Chondrocyte (in vitro differentiated cells): ENCODE results near the gene ABCA1. TPM values are rescaled to one million over a fixed set of nuclear protein-coding genes. Genes with fewer than 3 reads are reported as not detected.

Experiments
- DNase-seq: peaks from one replicate; pipeline ENCODE4 v3.0.0; 2021; ENCODE audit warnings: mixed read lengths, low spot score
- H3K27ac Mint-ChIP-seq: one replicate; pipeline ENCODE4 v1.8.0; 2021; ENCODE audit warnings: mild to moderate bottlenecking, moderate library complexity, mixed read lengths; ENCODE audit not compliant: unreplicated experiment
- H3K27me3 Mint-ChIP-seq: 2 replicates; pipeline ENCODE4 v1.8.0; 2021; ENCODE audit warnings: low read depth, mixed read lengths
- H3K36me3 Mint-ChIP-seq: 2 replicates; pipeline ENCODE4 v1.8.0; 2021; ENCODE audit warnings: low read depth, mixed read lengths
- H3K4me1 Mint-ChIP-seq: 2 replicates; pipeline ENCODE4 v1.8.0; 2021; ENCODE audit warnings: low read depth, mild to moderate bottlenecking, mixed read lengths
- H3K4me3 Mint-ChIP-seq: one replicate; pipeline ENCODE4 v1.8.0; 2021; ENCODE audit warnings: mild to moderate bottlenecking, moderate library complexity, mixed read lengths; ENCODE audit not compliant: unreplicated experiment
- H3K9me3 Mint-ChIP-seq: 2 replicates; pipeline ENCODE4 v1.8.0; 2021; ENCODE audit warnings: low read depth, mixed read lengths
- total RNA-seq: library from RNA; stranded (reverse); gene quantifications from 3 replicates; pipeline ENCODE4 v1.2.1, GENCODE V29; 2021
- TF ChIP-seq, protein P1 (sequence below): fragments of 200-600 bp; sonication (generic); IDR thresholded peaks from 2 replicates; pipeline ENCODE4 v1.5.0; 2021; ENCODE audit warnings: antibody characterized with exemption, mild to moderate bottlenecking, moderate library complexity

Gene ABCA1
- total RNA-seq, 1 donor from 2014 or later, result 22.4 TPM

DNA sequence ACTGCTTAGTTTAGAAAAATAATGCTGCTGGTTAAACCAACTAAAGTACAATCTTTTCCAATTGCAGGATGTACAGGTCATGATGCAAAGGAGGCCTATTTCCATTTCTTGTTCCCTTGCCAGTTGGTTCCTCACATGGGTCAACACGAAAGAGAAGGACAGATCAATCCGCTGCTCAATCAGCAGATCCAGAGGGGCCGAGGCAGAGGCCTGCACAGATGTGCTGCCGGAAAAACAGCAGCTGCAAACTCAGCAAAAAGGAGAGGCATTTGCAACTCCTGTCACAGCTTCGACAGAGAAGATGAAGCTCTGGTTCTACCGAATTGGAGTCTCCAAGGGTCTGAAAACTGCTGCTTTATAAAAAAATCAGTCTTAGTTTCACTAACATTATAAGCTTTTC, 94.3 kb downstream of the ABCA1 start:
- H3K36me3 Mint-ChIP-seq, result peaks cover 39% of the 10 kb centered on the region

DNA sequence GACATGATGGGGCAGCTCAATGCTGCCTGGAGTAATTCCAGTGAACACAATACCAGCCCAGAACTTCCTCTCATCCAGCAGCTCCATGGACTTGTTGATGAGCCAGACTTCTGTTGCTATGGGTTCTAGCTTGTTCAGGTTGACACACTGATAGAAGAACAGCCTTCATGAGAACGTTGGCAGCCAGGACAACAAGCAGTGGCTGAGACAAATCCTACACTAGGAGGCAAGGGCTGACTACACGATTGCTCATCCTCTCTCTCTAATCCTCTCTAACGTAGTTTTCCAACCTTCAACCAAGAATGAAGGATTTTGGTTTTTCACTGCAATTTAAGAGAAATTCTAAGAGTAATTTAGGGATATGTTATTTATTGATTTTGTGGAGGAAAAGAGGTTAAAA, 96.3 kb downstream of the ABCA1 start:
- no peak overlapping the region for H3K27ac Mint-ChIP-seq
- no peaks in the 10 kb centered on the region for H3K9me3 Mint-ChIP-seq
- no peaks in the 10 kb centered on the region for H3K27me3 Mint-ChIP-seq
- TF ChIP-seq, protein P1, sequence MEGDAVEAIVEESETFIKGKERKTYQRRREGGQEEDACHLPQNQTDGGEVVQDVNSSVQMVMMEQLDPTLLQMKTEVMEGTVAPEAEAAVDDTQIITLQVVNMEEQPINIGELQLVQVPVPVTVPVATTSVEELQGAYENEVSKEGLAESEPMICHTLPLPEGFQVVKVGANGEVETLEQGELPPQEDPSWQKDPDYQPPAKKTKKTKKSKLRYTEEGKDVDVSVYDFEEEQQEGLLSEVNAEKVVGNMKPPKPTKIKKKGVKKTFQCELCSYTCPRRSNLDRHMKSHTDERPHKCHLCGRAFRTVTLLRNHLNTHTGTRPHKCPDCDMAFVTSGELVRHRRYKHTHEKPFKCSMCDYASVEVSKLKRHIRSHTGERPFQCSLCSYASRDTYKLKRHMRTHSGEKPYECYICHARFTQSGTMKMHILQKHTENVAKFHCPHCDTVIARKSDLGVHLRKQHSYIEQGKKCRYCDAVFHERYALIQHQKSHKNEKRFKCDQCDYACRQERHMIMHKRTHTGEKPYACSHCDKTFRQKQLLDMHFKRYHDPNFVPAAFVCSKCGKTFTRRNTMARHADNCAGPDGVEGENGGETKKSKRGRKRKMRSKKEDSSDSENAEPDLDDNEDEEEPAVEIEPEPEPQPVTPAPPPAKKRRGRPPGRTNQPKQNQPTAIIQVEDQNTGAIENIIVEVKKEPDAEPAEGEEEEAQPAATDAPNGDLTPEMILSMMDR, result no peak
- H3K4me1 Mint-ChIP-seq, result peaks cover 20% of the 10 kb centered on the region
- peaks cover 40% of the 10 kb centered on the region for H3K36me3 Mint-ChIP-seq
- H3K4me3 Mint-ChIP-seq, result no peak overlapping the region
- DNase-seq, result no peak

More for the DNA sequence above, 94.3 kb downstream of the ABCA1 start:
- Mint-ChIP-seq H3K4me1 (peaks cover 20% of the 10 kb centered on the region), H3K27me3 (no peaks in the 10 kb centered on the region), H3K9me3 (no peaks in the 10 kb centered on the region), H3K27ac (no peak overlapping the region), H3K4me3 (no peak overlapping the region)
- no peak for DNase-seq
- TF ChIP-seq, protein P1, result no peak

DNA sequence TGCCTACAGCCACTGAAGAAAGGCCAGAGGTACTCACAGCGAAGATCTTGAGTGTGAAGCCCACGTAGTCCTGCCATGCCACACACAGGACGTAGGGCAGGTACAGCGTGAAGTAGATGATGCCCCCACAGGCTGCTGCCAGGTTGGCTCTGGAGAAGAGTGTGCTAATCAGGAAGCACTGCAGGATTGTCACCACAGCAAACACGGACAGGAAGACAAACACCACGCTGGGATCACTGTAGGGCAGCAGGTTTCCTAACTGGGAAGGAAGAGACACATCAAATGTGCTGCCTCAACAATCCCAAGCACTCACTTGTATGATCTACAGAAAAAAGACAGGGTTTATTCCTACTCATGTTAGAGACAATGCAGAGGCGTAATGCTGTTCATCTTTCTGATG, 101.0 kb downstream of the ABCA1 start:
- no peak for DNase-seq
- Mint-ChIP-seq H3K36me3 (peaks cover 55% of the 10 kb centered on the region), H3K4me3 (no peak overlapping the region), H3K9me3 (no peaks in the 10 kb centered on the region), H3K27me3 (no peaks in the 10 kb centered on the region), H3K4me1 (peaks cover 14% of the 10 kb centered on the region), H3K27ac (no peak overlapping the region)
- TF ChIP-seq, protein P1, result no peak

DNA sequence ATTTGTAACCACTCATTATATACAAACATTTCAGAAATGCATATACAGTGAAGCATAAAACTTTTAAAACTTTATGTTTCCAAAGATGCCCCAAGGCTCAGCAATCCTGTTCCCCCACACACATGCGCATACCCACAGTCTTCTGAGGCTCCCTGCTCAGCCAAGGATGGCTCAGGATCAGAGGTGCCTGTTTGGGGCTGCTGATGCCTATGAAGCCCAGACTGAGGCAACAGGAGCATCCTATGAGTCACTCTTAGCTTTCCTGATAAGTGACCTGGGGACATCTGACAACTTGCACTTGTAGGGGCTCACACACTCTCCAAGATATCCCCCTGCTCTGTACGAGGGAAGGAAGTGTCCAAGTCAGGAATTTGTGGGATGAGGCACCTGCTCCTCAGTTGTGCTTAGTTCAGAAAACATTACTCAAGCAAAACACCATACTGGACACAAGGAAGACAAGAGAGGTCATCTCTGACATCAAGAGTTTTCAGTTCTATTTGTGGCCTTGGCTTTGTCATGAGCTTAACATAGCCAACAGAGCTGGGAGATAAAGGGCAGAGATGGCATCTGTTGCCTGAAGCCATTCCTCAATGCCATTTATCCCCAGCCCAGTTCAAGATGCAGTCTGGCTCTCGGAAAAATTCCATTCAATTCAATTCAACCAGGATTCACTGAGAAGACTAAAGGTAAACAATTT, 101.7 kb downstream of the ABCA1 start:
- TF ChIP-seq, protein P1, result no peak
- Mint-ChIP-seq H3K36me3 (peaks cover 53% of the 10 kb centered on the region), H3K9me3 (no peaks in the 10 kb centered on the region), H3K27me3 (no peaks in the 10 kb centered on the region), H3K4me1 (peaks cover 14% of the 10 kb centered on the region), H3K4me3 (no peak overlapping the region), H3K27ac (no peak overlapping the region)
- DNase-seq, result no peak

DNA sequence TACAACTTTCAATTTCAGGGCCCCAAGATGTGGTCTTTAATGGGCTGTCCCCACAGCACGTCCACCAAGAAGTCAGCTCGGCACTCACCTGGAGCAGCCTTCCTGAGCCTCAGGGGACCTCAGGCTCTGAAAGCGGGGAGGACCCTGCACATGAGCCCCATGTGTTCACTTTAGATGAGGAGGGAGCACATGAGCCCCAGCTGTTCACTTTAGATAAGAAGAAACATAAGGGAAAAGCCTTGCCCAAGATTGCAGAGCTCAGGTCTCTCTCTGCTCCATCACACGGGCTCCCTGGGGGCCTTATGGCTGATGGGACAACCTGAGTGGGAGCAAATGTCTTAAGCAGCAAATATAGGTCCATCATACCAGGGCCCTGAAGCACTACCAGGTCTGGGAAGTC, 107.6 kb downstream of the ABCA1 start:
- H3K4me1 Mint-ChIP-seq, result no peaks in the 10 kb centered on the region
- H3K27ac Mint-ChIP-seq, result no peak overlapping the region
- TF ChIP-seq, protein P1, result no peak

More for the DNA sequence above, 107.6 kb downstream of the ABCA1 start:
- H3K4me3 Mint-ChIP-seq, result no peak overlapping the region
- no peak for DNase-seq
- H3K27me3 Mint-ChIP-seq, result no peaks in the 10 kb centered on the region
- H3K9me3 Mint-ChIP-seq, result no peaks in the 10 kb centered on the region
- H3K36me3 Mint-ChIP-seq, result peaks cover 65% of the 10 kb centered on the region
